Measurements from ENCODE around the gene STX10.
"Not testable (repeated sequence)": the region's sequence is repeated elsewhere in the genome, so short reads cannot be mapped to it uniquely, and the experiment has no call there.

STX10 gene

DNA sequence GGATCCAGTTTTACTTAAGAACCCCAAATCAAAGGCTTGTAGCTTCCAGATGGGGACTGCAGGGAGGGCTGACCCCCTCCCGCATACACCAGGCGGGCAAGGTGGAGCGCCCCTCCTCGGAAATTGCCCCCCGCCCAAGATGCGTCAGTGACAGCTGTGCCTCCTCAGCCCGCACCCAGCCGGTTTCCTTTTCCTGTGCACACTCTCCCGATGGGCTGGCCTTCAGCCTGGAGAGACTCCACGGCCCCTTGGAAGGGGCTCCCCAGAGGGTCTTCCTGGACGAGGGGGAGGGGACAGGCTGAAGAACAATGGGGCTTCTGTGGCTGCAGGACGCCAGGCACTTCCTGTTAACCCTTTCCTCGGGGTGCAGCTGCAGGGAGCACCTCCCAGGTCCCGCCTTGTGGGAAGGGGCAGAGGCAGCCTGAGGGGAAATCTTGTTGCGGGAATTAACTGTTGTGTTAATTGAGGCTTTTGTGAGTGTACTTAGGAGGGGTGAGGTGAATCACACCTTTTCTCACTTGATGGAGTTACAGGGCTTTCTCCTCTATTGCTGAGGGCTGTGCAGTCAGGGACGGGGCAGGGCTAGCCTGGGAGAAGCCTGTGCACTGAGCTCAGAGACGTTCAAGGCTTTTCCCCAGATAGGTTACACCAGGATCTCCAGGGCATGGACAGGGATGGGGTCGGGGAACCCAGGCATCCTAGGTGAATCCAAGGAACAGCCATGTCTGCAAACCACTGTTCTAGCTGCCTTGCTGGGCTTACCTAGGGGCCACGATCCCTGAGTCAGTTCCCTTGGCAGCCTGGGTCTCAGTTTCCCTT lies 14.4 kb upstream of the STX10 start:
- peak; percentile 66 for DNase-seq

DNA sequence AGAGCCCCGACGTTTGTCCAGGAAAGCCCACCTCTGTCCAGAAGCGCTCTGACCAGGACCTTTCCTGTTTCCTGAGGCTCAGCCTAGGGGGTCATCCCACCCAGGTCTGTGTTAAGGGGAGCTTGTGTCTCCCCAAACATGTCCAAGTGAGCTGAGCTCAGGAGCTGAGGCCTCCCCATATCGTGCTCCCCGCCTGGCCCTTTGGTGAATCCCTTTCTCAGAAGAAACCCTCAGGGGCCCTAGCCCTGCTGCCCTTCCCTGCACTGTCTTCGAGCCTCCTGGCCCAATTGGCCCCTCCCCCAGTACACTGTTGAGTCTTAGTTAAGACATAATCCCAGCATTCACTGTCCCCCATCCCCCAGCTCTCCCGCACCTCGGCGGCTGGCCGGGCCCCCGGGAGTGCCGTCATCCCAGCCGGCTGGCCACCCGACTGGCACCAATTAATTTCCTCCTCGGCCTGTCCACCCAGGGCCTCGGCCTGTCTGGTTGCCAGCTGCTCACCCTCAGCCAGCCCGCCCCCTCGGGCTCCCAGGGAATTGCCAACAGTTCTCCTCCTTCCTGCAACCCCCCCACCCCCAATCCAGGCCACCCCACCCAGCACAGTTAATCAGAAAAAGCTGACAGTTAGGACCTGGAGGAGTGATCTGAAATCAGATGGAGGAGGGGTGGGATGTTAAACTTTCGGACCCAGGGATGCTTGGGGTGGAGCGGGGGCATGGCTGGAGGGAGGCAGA lies 13.6 kb upstream of the STX10 start:
- peak; percentile 59 for DNase-seq

DNA sequence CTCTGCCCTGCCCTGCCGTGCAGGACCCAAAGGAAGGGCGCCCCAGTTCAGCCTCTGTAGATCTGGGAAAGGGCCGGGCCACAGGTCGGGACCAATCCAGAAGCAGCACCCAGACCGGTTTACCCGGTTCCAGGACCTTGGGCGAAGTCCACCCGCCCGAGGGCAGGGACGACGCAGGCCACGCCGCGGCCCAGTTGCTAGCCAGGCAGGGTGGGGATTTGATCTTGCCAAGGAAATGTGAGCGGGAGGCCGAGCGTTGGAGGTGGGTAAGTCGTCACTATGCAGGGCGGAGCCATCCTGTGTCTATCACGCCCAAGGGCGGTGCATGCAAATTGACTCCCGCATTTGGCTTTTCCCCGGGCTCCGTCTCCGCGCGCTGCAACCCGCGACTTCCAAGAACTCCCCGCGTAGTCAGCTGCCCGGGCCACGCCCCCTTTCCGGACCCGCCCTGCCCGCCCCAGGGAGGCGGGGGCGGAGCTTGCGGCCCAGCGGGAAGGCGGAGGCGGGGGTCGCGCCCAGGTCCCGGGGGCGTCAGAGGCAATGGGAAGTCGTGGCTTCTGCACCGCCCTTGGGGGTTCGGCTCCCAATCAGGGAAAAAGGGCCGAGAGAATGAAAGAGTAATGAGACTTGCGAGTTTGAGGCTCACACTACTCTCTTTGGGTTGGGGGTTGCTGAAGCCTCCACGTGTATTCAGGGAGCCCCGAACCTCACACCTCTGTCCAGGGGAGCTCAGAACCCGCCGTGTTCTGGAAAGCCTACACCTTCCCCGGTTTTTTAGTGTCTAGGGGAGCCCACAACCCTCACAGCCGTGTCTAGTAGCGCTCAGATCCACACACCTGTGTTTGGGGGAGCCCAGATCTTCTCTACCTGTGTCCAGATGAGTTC lies 12.8 kb upstream of the STX10 start:
- peak; percentile 92 for DNase-seq

DNA sequence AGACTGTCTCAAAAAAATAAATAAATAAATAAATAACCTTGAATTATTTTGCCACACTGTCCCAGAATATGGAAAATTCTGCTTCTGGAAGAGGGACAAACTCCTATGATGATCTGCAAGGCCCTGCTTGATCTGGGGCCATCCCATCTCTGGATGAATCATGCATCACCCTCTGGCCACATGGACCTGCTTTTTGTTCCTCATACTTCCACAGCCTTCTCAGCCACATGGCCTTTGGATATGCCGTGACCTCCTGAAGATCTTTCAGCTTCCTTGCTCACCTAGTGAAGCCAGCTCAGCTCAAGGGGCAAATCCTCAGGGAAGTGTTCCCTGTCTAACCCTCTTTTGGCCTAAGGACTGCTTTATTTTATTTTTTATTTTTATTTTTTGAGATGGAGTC lies 10.4 kb upstream of the STX10 start:
- no peak for DNase-seq

DNA sequence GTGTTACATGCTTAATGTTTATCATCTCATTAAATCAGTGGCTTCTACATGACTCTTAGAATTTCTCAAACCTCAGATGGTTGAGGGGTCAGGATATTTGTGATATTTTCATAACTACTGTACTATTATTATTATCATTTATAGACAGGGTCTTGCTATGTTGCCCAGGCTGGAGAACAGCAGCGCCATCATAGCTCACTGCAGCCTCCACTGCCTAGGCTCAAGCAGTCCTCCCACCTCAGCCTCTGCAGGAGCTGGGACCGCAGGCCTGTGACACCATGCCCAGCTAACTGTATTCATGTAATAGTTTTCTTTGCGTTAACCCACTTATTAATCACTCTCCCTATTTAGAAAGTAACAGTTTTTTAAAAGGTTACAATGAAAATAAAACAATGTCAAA lies 9.5 kb upstream of the STX10 start:
- DNase-seq: no peak

DNA sequence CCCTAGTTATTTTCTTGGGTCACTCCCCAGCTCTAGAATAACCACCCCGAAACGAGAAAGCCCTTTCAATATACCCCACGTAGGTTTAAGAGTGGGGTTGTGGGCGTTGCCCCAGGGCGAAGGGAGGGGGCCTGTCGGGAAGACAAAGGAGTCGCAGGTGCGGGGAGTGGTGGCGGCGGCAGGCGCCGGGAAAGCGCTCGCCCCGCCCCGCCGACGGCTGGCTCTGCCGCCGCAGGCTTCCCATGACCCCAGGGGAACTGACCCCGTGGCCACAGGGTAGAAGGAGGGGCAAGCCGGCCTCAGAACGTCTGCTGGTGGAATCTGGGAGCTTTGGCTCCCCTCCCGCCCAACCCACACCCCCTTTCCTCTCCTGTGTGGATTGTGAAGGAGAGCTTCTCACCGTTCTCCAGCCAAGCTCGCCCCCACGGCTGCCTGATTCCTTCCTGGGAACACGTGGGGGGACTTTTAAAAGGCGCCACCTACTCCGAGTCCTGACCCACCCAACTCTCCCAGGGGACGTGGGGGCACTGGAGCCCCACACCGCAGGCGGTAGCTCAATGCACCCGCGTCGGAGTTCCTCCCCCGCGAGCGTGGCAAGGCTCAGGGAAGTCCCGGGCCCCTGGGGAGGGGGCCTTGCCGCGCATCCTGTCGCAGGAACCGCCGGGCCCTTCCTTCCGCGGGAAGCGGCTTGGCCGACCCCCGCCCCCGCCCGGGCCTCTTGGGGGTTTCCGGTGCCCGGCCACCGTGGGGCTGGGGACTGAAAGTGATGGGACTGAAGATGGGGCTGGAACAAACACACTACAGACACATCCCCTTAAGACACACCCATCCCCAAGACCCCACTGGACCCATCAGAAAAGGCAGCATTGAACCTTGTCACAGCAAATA lies 5.5 kb upstream of the STX10 start:
- DNase-seq: peak; percentile 82

DNA sequence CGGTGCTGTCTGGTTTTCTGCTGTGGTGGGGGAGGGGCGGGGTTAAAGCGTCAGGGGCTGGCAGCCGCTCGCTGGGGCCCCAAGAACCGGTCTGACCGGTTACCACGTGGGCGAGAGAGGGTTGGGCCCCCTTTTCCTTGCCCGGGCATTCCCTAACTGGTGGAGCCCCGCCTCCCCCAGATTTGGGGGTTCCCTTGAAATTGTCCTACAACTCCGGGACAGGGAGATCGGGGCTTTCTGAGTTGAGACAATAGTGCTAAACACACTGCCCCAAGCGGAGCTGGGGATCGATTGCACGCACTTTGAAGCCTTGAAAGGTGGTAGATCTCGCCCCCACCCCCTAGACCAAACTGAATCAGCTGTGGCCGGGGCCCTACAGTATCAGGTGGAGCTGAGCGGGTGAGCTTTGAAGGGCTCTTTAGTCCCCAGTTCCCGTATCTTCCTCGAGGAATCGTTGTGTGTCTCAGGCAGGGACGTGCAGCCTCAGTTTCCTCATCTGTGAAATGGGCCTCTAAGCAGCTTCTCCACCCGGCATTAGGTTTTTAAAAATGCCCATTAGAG lies 4.8 kb upstream of the STX10 start:
- DNase-seq: peak; percentile 79

DNA sequence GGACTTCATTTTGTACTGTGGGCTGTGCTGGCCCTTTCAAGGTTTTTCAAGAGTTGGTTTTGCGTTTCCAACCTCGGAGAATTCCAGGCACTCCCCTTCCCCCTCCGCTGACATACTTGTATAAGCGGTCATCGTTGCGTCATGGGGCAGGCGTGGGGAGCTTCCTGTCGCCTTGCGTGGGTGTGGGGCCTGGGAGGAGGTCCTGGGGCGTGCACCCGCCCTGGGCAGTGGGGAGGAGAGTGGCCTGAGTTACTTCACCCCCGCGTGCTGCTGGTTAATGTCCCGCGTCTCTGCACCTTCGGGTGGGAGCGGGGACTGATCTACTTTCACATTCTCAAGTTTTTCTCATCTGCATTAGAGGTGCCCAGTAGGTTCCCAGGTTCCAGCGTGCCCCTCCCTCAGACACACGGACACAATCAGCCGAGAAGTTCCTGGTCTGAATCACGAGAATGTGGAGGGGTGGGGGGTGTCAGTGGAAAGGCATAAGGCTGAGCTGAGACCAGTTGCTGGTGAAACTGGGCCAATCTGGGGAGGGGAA lies 4.1 kb upstream of the STX10 start:
- DNase-seq: peak; percentile 63

DNA sequence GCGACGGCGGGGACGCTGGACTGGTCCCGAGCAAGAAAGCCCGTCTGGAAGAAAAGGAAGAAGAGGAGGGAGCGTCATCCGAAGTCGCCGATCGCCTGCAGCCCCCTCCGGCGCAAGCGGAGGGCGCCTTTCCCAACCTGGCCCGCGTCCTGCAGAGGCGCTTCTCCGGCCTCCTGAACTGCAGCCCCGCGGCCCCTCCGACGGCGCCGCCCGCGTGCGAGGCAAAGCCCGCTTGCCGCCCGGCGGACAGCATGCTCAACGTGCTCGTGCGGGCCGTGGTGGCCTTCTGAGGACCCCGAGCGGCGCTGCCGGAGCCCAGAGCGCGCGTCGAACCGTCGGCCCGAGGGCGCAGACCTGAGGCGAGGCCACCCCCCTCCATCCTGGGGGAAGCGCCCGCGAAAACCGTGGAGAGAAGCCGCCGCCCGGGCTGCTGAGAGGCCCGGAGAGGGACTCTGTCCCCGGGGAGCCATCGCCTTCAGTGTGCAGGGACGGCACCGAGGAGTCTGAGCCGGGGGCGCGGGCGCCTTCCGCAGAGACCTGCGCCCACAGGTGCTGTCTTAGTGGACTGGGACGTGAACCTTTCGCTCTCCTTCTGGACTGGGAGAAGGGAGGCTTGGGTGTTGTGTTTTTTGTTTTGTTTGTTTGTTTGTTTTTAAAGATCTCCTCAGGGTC lies 3.5 kb upstream of the STX10 start:
- peak; percentile 44 for DNase-seq

DNA sequence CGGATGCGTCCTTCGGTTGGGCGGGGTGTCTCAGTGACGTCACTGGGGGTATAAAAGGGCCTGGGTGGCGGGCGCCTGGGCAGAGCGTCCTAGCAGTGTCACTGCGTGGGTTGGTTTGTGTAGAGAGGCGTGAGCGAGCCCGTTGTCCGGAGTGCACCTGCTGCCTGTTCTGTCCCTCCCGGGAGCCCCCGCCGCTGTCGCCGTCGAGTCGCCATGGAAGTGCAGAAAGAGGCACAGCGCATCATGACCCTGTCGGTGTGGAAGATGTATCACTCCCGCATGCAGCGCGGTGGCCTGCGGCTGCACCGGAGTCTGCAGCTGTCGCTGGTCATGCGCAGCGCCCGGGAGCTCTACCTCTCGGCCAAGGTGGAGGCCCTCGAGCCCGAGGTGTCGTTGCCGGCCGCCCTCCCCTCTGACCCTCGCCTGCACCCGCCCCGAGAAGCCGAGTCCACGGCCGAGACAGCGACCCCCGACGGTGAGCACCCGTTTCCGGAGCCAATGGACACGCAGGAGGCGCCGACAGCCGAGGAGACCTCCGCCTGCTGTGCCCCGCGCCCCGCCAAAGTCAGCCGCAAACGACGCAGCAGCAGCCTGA lies 2.9 kb upstream of the STX10 start:
- peak; percentile 97 for DNase-seq

DNA sequence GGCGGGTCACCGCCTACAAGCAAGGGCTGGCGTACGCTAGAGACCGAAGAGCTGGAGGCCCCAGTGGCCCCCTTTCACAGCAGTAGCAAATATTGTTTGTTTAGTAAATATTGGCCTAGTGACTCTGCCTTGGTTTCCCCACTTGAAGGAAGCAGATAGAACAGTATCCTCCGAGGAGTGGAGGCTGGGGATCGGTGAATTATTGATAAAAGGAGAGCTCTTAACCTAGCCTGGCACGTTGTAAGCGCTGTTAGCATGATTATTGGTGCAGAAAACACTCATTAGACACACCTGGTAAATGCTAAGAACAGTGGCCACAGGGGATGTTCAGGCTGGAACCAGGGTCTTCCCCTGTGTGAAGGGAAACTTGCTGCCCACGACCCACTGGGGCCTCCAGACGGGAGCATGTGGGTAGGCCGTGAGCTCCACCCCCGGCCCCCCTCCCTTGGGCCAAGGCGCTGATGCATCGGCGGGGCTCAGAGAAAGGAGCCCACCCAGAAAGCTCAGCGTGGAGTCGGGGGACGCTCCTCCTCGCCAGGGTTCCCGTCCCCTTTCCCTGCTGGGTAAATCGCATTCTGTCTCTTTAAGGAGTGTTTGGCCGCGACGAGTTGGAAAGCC lies 2.3 kb upstream of the STX10 start:
- DNase-seq: no peak

DNA sequence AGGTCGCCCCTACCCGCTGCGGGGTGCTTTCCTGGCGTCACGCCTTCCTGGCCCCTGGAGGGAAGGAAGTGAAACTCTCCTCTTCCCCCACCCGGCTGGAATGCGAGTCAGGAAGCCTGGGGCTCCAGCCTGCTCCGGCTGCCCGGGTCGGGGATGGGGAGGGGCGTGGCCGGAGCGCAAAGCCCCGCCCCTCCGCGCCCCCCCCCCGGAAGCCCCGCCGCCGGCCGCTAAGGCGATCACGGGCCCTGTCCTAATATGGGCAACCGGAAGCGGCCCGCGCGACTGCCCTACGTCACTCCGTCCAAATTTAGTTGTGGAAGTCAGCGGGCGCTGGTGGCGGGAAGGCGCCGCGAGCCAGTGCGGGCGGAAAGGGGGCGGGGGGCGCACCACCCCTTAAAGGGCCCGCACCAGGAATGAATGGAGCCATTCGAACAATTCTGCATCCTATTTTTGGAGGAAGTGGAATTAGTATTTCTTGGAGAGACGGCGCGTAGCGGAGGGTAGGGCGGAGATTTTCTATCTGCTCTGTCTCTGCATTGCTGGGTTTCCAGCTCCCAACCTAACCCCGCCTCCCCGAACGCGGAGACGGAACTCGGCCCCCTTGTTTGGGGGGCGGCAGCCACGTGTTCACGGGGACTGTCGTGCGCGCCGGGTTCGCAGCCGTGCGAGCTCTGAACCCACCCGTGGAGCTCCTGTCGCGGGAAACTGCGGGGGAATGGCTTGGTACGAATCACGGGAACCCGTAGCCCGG lies 1.6 kb upstream of the STX10 start:
- DNase-seq: peak; percentile 97

DNA sequence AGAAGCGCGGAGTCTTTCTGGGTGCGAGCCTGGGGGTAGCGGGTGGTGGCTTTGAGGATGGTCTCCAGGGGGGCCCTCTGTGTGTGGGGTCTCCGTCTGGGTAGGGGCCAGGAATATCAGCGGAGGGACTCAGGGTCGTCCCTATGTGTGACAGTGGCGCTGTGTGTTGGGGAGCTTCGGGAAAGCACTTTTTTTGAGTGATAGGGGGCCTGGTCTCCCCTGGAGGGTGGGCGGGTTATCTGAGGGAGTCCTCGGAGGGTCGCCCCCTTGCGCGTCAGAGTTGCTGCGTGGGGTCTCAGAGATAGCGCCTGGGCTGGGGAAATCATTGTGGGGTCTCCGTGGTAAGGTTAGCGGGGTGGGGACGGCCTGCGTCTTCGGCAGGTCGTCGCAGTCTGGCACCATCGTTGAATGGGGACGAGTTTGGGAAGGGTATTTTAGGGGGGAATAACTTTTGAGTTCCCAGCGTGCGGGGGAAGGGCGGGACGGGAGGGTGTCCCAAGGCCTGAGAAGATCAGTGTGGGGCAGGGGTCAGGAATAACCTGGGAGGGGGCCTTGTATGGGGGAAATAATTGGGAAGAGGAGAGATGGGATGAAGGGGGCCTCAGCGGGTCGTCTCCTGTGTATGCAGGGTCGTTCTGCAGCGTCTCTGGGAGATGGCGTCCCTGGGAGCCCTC lies 893 bp upstream of the STX10 start:
- peak; percentile 33 for DNase-seq

DNA sequence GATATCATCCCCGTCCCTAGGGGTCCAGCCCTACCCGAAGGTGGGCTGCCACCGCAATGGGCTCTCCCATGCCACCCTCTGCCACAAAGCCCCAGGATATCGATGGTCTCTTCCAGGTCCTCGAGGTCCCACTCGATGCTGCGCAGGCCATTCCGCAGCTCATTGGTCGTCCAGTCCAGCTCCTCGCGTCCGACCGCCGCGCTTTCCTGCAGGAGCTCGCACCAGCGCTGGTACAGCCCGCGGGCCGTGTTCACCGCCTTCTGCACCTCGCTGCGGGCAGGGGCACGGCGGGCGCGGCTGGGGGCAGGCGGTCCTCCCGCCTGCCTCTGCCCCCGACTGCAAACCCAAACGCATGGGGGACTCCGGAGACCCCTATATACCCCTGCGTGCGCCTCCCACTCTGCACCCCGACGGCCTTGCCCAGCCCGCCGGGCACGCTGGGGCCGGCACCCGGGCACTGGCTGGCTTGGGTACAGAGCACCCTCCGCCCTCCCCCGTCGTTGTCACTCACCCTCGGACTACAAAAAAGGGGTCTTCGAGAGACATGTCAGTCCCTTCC lies 468 bp downstream of the STX10 start:
- peak; percentile 46 for DNase-seq

DNA sequence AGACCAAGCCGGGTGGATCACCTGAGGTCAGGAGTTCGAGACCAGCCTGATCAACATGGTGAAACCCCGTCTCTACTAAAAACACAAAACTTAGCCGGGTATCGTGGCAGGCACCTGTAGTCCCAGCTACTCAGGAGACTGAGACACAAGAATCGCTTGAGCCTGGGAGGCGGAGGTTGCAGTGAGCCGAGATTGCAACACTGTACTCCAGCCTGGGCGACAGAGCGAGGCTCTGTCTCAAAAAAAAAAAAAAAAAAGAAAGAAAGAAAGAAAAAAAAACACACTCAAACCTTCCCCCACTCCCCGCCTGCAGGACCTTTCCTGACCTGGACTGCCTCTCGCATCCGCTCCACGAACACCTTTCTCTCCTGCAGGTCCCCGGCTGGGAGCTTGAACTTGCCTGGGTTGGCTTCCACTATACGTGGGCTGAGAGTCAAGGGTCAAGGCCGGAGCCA lies 975 bp downstream of the STX10 start:
- not testable (repeated sequence) for DNase-seq

DNA sequence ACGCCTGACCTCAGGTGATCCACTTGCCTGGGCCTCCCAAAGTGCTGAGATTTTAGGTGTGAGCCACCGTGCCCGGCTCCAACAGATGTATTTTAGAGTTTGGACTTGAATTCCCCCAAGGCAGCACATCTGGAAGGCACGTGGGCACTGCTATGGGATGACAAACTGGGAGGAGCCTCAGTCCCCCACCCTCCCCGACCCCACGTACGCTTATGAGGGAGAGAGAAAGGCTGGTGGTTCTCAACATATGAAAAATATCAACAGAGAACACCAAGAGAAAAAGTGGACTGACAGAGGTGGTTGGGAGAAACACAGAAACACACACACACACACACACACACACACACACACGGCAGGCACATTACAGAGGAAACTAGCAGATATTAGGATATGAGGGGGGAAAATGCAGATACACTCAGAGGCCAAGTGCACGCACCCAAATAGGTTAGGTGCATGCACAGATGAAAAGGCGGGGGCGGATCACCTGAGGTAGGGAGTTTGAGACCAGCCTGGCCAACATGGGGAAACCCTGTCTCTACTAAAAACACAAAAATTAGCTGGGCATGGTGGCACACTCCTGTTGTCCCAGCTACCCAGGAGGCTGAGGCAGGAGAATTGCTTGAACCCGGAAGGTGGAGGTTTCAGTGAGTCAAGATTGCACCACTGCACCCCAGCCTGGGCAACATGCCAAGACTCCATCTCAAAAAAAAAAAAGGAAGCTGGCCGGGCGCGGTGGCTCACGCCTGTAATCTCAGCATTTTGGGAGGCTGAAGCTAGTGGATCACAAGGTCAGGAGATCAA lies 3.2 kb downstream of the STX10 start:
- DNase-seq: no peak

DNA sequence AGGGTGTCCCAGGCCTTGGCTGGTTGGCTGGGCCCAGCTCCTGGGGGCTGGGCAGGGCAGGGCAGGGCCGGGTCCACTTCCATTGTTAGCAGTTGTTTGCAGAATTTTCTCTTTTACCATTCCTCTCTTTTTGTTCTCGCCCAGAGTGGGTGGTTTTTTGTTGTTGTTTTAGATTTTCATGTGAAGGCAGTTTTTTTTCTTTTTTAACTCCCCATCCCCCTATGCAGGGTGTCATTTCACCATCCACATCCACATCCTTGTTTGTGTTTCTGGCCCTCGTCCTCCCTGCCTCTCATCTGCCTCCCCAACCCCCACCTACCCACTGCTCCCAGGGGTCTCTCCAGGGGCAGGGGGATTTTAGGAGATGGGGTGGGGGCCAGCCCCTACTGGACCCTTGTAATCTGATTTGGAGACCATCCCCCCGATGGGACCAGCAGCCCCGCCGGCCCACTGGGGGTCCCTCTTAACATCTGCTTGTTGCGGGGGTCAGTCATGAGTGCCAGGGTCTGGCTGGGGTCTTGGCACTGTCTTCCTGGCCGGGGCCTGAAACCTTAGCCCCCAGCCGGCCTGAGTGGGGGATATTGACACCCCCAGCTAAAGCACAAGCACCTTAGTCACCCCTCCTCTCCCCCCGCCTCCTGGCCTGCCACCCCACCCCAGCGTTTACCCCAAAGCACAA lies 10.4 kb downstream of the STX10 start:
- DNase-seq: no peak

Measured in CD4-positive, alpha-beta T cell treated with Interleukin-17A for 4 hours (primary cell).